GM20000 (cell line): ENCODE data around the gene PAX8.

Experiments
- DNase-seq: peaks from one replicate; pipeline ENCODE4 v3.0.0; 2012; ENCODE audit warnings: low spot score
- TF ChIP-seq, protein P1 (sequence below): IDR thresholded peaks from 2 replicates; pipeline ENCODE4 v1.5.1; 2012; ENCODE audit warnings: mild to moderate bottlenecking, control low read depth; ENCODE audit errors: extremely low read depth, missing control alignments

PAX8 gene

DNA sequence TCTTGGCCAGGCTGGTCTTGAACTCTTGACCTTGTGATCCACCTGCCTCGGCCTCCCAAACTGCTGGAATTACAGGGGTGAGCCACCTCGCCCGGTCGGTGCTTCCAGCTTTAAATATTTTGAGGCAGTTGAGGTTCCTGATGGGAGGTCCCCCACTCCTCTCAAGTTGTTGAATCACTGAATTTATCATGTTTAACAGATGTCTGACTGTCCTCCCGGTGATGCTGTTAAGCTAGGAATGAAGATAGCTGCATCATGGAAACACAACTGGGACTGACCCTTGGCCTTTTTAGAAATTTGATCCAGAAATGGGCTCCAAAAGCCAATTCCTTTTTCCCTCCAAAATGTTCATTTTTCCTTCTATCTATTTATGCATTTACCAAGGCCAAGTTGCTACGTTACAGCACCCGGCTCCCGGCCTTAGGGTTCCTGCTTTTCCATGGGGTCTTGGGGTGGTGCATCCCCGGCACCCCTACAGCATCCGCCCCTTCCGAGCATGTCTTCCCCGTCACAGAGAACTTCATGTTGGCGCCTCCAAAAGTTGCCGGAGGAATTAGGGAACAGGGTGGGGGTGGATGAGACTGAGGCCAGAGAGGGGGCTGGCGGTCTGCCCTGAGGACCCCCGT is 43.9 kb downstream of the PAX8 start:
- DNase-seq = no peak
- TF ChIP-seq, protein P1, sequence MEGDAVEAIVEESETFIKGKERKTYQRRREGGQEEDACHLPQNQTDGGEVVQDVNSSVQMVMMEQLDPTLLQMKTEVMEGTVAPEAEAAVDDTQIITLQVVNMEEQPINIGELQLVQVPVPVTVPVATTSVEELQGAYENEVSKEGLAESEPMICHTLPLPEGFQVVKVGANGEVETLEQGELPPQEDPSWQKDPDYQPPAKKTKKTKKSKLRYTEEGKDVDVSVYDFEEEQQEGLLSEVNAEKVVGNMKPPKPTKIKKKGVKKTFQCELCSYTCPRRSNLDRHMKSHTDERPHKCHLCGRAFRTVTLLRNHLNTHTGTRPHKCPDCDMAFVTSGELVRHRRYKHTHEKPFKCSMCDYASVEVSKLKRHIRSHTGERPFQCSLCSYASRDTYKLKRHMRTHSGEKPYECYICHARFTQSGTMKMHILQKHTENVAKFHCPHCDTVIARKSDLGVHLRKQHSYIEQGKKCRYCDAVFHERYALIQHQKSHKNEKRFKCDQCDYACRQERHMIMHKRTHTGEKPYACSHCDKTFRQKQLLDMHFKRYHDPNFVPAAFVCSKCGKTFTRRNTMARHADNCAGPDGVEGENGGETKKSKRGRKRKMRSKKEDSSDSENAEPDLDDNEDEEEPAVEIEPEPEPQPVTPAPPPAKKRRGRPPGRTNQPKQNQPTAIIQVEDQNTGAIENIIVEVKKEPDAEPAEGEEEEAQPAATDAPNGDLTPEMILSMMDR = no peak

DNA sequence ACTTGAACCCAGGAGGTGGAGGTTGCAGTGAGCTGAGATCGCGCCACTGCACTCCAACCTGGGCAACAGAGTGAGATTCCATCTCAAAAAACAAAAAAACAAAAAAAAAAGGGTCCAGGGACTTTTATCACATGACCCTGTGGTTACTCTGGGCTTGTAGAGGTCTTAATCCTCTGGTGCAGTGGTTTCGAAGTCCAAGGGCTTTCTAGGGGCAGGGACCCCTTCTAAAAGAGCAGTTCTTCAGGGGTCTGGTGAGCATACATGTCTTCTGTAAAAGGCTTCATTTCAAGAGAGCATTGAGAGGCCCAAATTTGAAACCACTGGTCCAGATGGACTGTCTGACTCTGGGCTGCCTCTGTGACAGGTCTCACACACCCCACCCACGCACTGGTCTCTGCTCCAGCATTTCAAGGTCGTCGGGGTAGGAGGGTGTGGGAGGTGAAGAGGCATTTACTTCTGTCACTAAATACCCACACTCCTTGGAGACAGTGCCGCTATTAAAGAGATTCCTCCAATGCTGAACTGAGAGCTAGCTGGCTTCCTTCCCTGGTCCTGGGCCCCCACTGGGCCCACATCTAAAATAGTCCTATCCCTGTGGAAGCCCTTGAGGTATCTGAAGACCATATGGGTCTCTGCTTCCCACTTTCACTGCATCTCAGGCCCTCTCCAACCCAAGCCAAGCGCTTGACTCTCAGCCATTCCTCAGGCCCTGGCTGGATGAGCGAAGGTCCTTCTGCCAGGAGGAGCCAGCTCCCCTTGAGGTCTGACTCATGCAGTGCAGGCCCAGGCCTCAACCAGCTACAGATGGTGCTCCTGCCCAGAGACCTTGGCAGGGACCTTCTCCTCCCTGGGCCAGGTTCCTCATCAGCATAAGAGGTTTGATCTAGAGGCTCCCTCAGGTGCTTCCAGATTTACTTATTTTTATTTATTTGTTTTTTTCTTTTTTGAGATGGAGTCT is 44.8 kb downstream of the PAX8 start:
- TF ChIP-seq, protein P1 = no peak
- peak; percentile 39 for DNase-seq

DNA sequence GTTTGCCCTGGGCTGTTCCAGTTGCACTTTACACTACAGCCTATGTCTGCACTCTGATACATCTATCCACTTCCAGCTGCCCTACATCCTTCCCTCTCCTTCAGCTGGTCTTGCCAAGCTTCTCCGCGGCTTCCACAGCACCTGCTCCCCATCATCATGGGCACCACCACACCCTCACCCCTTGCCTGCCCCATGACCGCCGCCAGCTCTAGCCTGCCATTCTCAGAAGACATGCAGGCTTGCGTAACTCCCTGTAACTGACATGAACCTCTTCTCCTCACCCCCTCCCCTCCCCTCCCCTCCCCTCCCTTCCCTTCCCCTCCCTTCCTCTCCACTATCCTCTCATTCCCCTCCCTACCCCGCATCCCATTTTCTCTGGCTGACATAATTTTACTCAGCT is 46.0 kb downstream of the PAX8 start:
- TF ChIP-seq, protein P1 = no peak
- no peak for DNase-seq

DNA sequence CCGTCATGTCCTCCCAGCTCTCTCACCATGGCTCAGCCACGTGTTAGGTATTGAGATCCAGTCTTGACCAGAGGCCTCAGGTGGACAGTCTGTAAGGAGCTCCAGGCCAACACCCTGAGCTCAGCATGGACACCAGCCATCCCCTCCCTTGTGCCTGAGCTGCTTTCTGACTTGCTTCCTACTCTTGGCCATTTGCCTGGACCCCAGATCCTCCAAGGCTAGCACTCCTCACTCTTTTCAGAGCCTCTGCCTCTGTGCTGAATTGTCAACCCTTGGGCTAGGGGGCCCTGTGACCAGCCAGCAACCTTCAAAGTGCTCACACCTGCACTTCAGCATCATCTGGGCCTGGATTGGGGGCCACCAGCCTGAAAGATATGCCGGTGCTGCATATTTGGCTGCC is 46.6 kb downstream of the PAX8 start:
- TF ChIP-seq, protein P1 = no peak
- DNase-seq = no peak

DNA sequence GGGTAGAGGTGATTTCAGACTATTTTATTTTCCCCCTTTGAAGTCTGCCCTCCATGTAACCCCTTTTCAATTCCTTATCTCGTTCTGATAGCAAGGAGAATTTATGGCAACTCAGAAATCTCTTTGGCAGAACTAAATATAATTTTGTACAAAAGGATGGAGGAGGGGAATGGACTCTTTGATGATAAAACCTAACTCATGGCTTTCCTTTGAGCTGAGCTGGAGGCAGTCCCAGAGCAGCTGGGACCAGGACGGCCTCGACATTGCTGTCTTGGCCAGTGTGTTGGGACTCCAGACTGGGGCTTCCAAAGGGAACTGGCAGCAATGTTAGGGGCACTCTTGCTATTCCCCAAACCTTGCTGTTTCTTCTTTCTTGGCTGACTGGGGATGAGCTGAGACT is 47.7 kb downstream of the PAX8 start:
- DNase-seq = no peak
- TF ChIP-seq, protein P1 = no peak

DNA sequence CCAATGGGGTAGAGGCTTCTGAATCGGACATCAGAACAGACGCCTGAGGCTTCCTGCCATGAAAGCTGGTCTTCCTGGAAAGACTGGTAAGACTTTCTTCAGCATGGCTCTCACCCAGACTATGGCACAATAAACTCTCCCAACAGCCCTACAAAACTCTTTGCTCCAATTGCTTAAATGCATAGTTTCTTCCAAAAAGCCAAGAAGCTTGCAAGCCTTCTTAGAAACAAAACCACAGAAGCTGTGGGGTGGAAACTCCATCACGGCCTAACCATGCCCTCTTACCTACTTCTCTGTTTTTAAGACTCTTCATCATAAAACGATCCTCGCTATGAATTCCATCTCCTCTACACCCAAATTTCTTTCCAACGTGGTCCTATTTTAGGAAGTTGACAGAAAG is 48.2 kb downstream of the PAX8 start:
- TF ChIP-seq, protein P1 = no peak
- DNase-seq = no peak

DNA sequence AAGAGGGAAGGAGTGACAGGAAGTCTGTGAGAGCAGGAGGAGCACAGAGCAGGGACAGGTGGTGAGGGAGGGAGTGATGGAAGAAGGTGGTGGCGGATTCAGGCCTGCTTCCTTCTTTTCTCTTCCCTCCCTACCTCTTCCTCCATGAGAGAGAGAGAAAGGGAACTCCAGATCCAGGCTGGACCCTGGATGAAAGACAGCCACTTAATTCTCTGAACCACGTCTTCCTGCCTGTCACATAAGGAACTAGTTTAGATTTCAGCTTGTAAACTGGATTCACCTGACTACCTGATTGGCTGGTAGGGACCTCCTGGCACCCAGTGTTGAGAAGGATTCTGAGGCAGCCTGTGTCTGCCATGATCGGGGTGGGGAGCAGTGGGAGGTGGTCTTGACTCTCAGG is 48.9 kb downstream of the PAX8 start:
- DNase-seq = no peak
- TF ChIP-seq, protein P1 = no peak
